ENCODE measurements around the gene BRINP1. TPM values are rescaled to one million over a fixed set of nuclear protein-coding genes. Genes with fewer than 3 reads are reported as not detected.

Gene BRINP1
- total RNA-seq, 1 experiment from 2014 or later = 14.0 TPM

DNA sequence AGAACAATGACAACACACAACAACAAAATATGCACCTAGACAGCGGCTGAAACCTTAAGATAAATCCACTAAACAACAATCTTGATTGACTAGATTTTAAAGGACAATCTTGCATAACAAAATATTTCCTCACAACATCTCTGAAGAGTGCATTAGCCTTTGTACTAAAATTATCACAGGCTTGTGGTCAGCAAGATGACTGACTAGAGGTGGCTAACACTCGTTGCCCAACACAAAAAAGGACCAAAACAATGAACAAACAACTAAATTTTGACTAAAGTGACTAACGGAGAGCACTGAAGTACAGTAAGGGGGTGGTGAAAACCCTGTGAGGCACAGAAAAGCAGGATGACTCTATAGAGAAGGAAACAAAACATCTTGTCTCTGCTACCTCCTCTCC is 183.9 kb downstream of the BRINP1 start:
- Histone ChIP-seq H4K5ac (ENCODE audit: insufficient read length, low read depth, low read length) (no peak overlapping the region), H3K79me1 (ENCODE audit: insufficient read depth, low read depth, low read length, poor library complexity, severe bottlenecking) (no peaks in the 10 kb centered on the region), H4K20me1 (ENCODE audit: control insufficient read depth, insufficient read depth, insufficient read length) (no peaks in the 10 kb centered on the region), H3K9me3 (ENCODE audit: control insufficient read depth, low read depth, low read length) (no peaks in the 10 kb centered on the region), H3K56ac (ENCODE audit: insufficient read length, low read depth, low read length) (no peak overlapping the region), H3K4ac (ENCODE audit: low read depth, low read length) (no peak overlapping the region), H2BK5ac (ENCODE audit: insufficient read length, low read length) (peak overlapping the region; percentile 26), H4K91ac (ENCODE audit: insufficient read length, low read depth, low read length) (no peak overlapping the region), H3K14ac (ENCODE audit: insufficient read depth, low read length) (no peak overlapping the region), H2BK20ac (ENCODE audit: low read depth, low read length, poor library complexity, severe bottlenecking) (no peak overlapping the region), H3T11ph (ENCODE audit: low read length) (no peak overlapping the region), H4K8ac (replicated peaks; ENCODE audit: insufficient read length, low read depth, low read length) (no peak overlapping the region), H2BK12ac (ENCODE audit: insufficient read length, low read depth, low read length) (no peak overlapping the region), H3K79me2 (ENCODE audit: insufficient read depth, low read length) (no peaks in the 10 kb centered on the region), H2BK120ac (ENCODE audit: low read depth, low read length, poor library complexity, severe bottlenecking) (no peak overlapping the region), H3K27me3 (ENCODE audit: insufficient read depth, low read length) (no peaks in the 10 kb centered on the region), H2AK5ac (ENCODE audit: insufficient read length, low read length) (no peak overlapping the region), H3K18ac (ENCODE audit: insufficient read length, low read depth, low read length) (no peak overlapping the region), H3K27ac (ENCODE audit: insufficient read length, low read depth, low read length) (no peak overlapping the region), H2BK15ac (ENCODE audit: low read depth, low read length) (no peak overlapping the region), H3K23ac (ENCODE audit: insufficient read length, low read depth, low read length) (no peak overlapping the region), H3K23me2 (ENCODE audit: insufficient read length, low read depth, low read length, poor library complexity, severe bottlenecking) (no peaks in the 10 kb centered on the region), H3K4me2 (ENCODE audit: insufficient read depth, insufficient read length, low read length) (no peak overlapping the region), H2AFZ (ENCODE audit: low read length) (no peak overlapping the region), H3K9ac (ENCODE audit: extremely low read depth, insufficient read length, low read length) (no peak overlapping the region), H3K4me1 (ENCODE audit: insufficient read depth, low read length) (peaks cover 10% of the 10 kb centered on the region)
- TF ChIP-seq, protein P1, sequence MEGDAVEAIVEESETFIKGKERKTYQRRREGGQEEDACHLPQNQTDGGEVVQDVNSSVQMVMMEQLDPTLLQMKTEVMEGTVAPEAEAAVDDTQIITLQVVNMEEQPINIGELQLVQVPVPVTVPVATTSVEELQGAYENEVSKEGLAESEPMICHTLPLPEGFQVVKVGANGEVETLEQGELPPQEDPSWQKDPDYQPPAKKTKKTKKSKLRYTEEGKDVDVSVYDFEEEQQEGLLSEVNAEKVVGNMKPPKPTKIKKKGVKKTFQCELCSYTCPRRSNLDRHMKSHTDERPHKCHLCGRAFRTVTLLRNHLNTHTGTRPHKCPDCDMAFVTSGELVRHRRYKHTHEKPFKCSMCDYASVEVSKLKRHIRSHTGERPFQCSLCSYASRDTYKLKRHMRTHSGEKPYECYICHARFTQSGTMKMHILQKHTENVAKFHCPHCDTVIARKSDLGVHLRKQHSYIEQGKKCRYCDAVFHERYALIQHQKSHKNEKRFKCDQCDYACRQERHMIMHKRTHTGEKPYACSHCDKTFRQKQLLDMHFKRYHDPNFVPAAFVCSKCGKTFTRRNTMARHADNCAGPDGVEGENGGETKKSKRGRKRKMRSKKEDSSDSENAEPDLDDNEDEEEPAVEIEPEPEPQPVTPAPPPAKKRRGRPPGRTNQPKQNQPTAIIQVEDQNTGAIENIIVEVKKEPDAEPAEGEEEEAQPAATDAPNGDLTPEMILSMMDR (conservative IDR thresholded peaks at IDR 0.05) = no peak
- no peak for DNase-seq
- Mint-ChIP-seq H3K4me1 (peaks cover 10 to 20% of the 10 kb centered on the region in 2 experiments), H3K27ac (peak overlapping the region in 1 of 3 experiments; percentile 53; a peak in 2 of 7 replicates), H3K9me3 (no peaks in the 10 kb centered on the region), H3K27me3 (ENCODE audit: low read depth) (no peaks in the 10 kb centered on the region), H3K36me3 (ENCODE audit: insufficient read depth in 1 of 3, low read depth in 3 of 3) (no peaks in the 10 kb centered on the region; a peak in 1 of 7 replicates), H3K4me3 (no peak overlapping the region)
- WGBS (ENCODE audit: extremely low coverage, insufficient read length, low lambda C conversion rate) = no CpG with 5 or more reads among the region's 3 CpGs

All from H9 (cell line).